H1 (cell line): ENCODE data around the gene NOL9. TPM values are rescaled to one million over a fixed set of nuclear protein-coding genes. Genes with fewer than 3 reads are reported as not detected.
A peak's percentile ranks its signal among the peaks of the same experiment; 100 is the strongest.

Experiments
- CTCF ChIA-PET: fragments of 300-600 bp; sonication (Branson Sonifier 250); formaldehyde crosslinking; loops from one replicate; lab custom pipeline; 2021; ENCODE audit not compliant: partially characterized antibody; lab: Charles Lee
- POLR2A ChIA-PET: fragments of 300-600 bp; sonication (Branson Sonifier 250); formaldehyde crosslinking; loops from one replicate; lab custom pipeline; 2021; ENCODE audit warnings: inconsistent platforms; ENCODE audit not compliant: partially characterized antibody; lab: Charles Lee
- DNase-seq, 2 experiments: peaks; one replicate each; pipeline versions ENCODE4 v3.0.0 to v3.0.0-alpha.2; 2010 to 2022; ENCODE audit warnings: low spot score in 2 of 2, low read depth in 1 of 2, mixed read lengths in 1 of 2
- FAIRE-seq: peaks from 2 replicates; lab custom pipeline; 2011; peaks lifted over from hg19 to GRCh38; lab: Jason Lieb, UNC
- H2AFZ ChIP-seq: 2 replicates; pipeline ENCODE4 v1.8.1; 2012; ENCODE audit warnings: low read length, inconsistent platforms
- H2AK5ac ChIP-seq: 2 replicates; pipeline ENCODE4 v1.6.1; 2013; ENCODE audit warnings: low read depth, low read length
- H2BK120ac ChIP-seq: replicated peaks from 2 replicates; pipeline ENCODE3; 2013; ENCODE audit warnings: low read depth, low read length, inconsistent platforms
- H2BK12ac ChIP-seq: 2 replicates; pipeline ENCODE4 v1.6.1; 2013; ENCODE audit warnings: low read depth, low read length
- H2BK15ac ChIP-seq: 2 replicates; pipeline ENCODE4 v1.6.1; 2013; ENCODE audit warnings: low read length
- H2BK20ac ChIP-seq: 2 replicates; pipeline ENCODE4 v1.6.1; 2013; ENCODE audit warnings: low read length
- H2BK5ac ChIP-seq: 2 replicates; pipeline ENCODE4 v1.6.1; 2013; ENCODE audit warnings: low read depth, low read length
- H3K14ac ChIP-seq: 2 replicates; pipeline ENCODE4 v1.6.1; 2013; ENCODE audit warnings: inconsistent platforms; ENCODE audit not compliant: insufficient read length
- H3K18ac ChIP-seq: 2 replicates; pipeline ENCODE4 v1.6.1; 2013; ENCODE audit warnings: low read length; ENCODE audit errors: extremely low read depth
- H3K23ac ChIP-seq: 2 replicates; pipeline ENCODE4 v1.6.1; 2013; ENCODE audit warnings: inconsistent platforms; ENCODE audit not compliant: insufficient read length
- H3K23me2 ChIP-seq: 2 replicates; pipeline ENCODE4 v1.6.1; 2013; ENCODE audit warnings: low read depth, low read length
- H3K27ac ChIP-seq: 2 replicates; pipeline ENCODE4 v1.6.1; 2011; ENCODE audit warnings: low read depth, low read length, inconsistent platforms
- H3K27me3 ChIP-seq, 4 experiments: replicated peaks in 1 of 4; 1 replicate in 1 of 4; 2 replicates in 3 of 4; pipeline versions ENCODE4 v1.6.1 to v1.8.1; 2011 to 2013; ENCODE audit warnings: low read length in 3 of 4, mild to moderate bottlenecking in 3 of 4, inconsistent platforms in 2 of 4, mixed read lengths in 2 of 4, moderate library complexity in 1 of 4; ENCODE audit not compliant: control insufficient read depth in 3 of 4, insufficient read depth in 3 of 4; ENCODE audit errors: extremely low read depth in 1 of 4
- H3K36me3 ChIP-seq, 4 experiments: 2 replicates each; pipeline versions ENCODE4 v1.6.1 to v1.8.1; 2011 to 2013; ENCODE audit warnings: mild to moderate bottlenecking in 4 of 4, low read length in 3 of 4, moderate library complexity in 2 of 4, control low read depth in 1 of 4, inconsistent platforms in 1 of 4; ENCODE audit not compliant: insufficient read depth in 4 of 4, control insufficient read depth in 2 of 4
- H3K4ac ChIP-seq: replicated peaks from 2 replicates; pipeline ENCODE3; 2013; ENCODE audit warnings: low read length, low read depth, mixed read lengths, inconsistent platforms; ENCODE audit not compliant: insufficient read length
- H3K4me1 ChIP-seq, 4 experiments: replicated peaks in 1 of 4; 1 replicate in 1 of 4; 2 replicates in 3 of 4; pipeline versions ENCODE4 v1.6.1 to v1.8.1; 2011 to 2013; ENCODE audit warnings: low read length in 3 of 4, inconsistent platforms in 2 of 4, mixed read lengths in 1 of 4; ENCODE audit not compliant: insufficient read depth in 4 of 4, control insufficient read depth in 3 of 4
- H3K4me2 ChIP-seq, 2 experiments: 2 replicates each; pipeline versions ENCODE4 v1.6.1 to v1.8.1; 2011 to 2013; ENCODE audit warnings: low read depth in 2 of 2, low read length in 2 of 2, control low read depth in 1 of 2, inconsistent platforms in 1 of 2, mild to moderate bottlenecking in 1 of 2; ENCODE audit not compliant: insufficient read depth in 1 of 2
- H3K4me3 ChIP-seq, 4 experiments: fragments of 200-600, 300-600 bp in 1 of 4; sonication (generic), shearing (Covaris generic), sonication (Bioruptor Twin) in 1 of 4; 2 replicates each; pipeline versions ENCODE4 v1.5.1 to v1.8.1; 2011 to 2016; ENCODE audit warnings: low read length in 4 of 4, low read depth in 3 of 4, control low read depth in 2 of 4, inconsistent platforms in 2 of 4, mild to moderate bottlenecking in 2 of 4, mixed read lengths in 1 of 4, moderate library complexity in 1 of 4; ENCODE audit not compliant: insufficient read depth in 2 of 4; ENCODE audit errors: extremely low read depth in 1 of 4
- H3K56ac ChIP-seq: replicated peaks from 2 replicates; pipeline ENCODE3; 2013; ENCODE audit warnings: low read depth, mild to moderate bottlenecking, mixed read lengths, low read length, inconsistent platforms; ENCODE audit not compliant: insufficient read length
- H3K79me1 ChIP-seq: 2 replicates; pipeline ENCODE4 v1.6.1; 2013; ENCODE audit warnings: low read depth, low read length, control low read depth
- H3K79me2 ChIP-seq, 2 experiments: 2 replicates each; pipeline versions ENCODE4 v1.6.1 to v1.8.1; 2012 to 2013; ENCODE audit warnings: low read length in 2 of 2, mild to moderate bottlenecking in 2 of 2, inconsistent platforms in 1 of 2; ENCODE audit not compliant: insufficient read depth in 2 of 2, control insufficient read depth in 1 of 2
- H3K9ac ChIP-seq, 4 experiments: replicated peaks in 1 of 4; 1 replicate in 1 of 4; 2 replicates in 3 of 4; pipeline versions ENCODE4 v1.6.1 to v1.8.1; 2011 to 2013; ENCODE audit warnings: low read depth in 3 of 4, low read length in 3 of 4, control low read depth in 2 of 4, mild to moderate bottlenecking in 2 of 4, moderate library complexity in 2 of 4, inconsistent platforms in 1 of 4; ENCODE audit errors: extremely low read depth in 1 of 4
- H3K9me3 ChIP-seq, 2 experiments: 2 replicates each; pipeline versions ENCODE4 v1.6.1 to v1.8.1; 2012 to 2013; ENCODE audit warnings: mild to moderate bottlenecking in 2 of 2, moderate library complexity in 2 of 2, control low read depth in 1 of 2, inconsistent platforms in 1 of 2, low read depth in 1 of 2, low read length in 1 of 2, mixed read lengths in 1 of 2; ENCODE audit not compliant: insufficient read depth in 2 of 2
- H4K20me1 ChIP-seq, 2 experiments: replicated peaks in 1 of 2; 2 replicates each; pipeline versions ENCODE3 to v1.8.1; 2011 to 2013; ENCODE audit warnings: inconsistent platforms in 2 of 2, low read length in 2 of 2, mild to moderate bottlenecking in 1 of 2; ENCODE audit not compliant: insufficient read depth in 2 of 2, control insufficient read depth in 1 of 2
- H4K5ac ChIP-seq: 2 replicates; pipeline ENCODE4 v1.6.1; 2013; ENCODE audit warnings: low read length, low read depth, mixed read lengths, inconsistent platforms; ENCODE audit not compliant: insufficient read length
- H4K8ac ChIP-seq: 2 replicates; pipeline ENCODE4 v1.8.0; 2013; ENCODE audit warnings: mild to moderate bottlenecking, moderate library complexity, low read length, inconsistent platforms; ENCODE audit not compliant: insufficient read depth; ENCODE audit errors: extremely low read depth
- H4K91ac ChIP-seq: replicated peaks from 2 replicates; pipeline ENCODE3; 2013; ENCODE audit warnings: low read length, mixed read lengths, inconsistent platforms; ENCODE audit not compliant: insufficient read length
- ASH2L ChIP-seq: fragments of 200-600, 300-600 bp; sonication (generic); IDR thresholded peaks from one replicate; pipeline ENCODE4 v1.7.1; 2017; ENCODE audit warnings: low read length
- FOSL1 ChIP-seq: IDR thresholded peaks from 2 replicates; pipeline ENCODE4 v1.6.1; 2011; ENCODE audit warnings: mild to moderate bottlenecking, low read depth, low read length, moderate library complexity; ENCODE audit not compliant: insufficient read depth
- GABPA ChIP-seq: IDR thresholded peaks from 2 replicates; pipeline ENCODE4 v1.6.1; 2011; ENCODE audit warnings: mild to moderate bottlenecking, low read length, moderate library complexity, borderline replicate concordance; ENCODE audit not compliant: insufficient read depth
- HDAC2 ChIP-seq, 2 experiments: fragments of 300-600 bp in 1 of 2; sonication (generic) in 1 of 2; IDR thresholded peaks; 2 replicates each; pipeline ENCODE4 v1.6.1; 2011 to 2012; ENCODE audit warnings: low read depth in 2 of 2, low read length in 2 of 2, mild to moderate bottlenecking in 2 of 2, moderate library complexity in 2 of 2, borderline replicate concordance in 1 of 2, inconsistent platforms in 1 of 2
- MAFK ChIP-seq: IDR thresholded peaks from 2 replicates; pipeline ENCODE4 v1.6.1; 2012; ENCODE audit warnings: low read depth, mild to moderate bottlenecking, improper control_type of control experiment, low read length
- POLR2A ChIP-seq, 2 experiments: IDR thresholded peaks; 1 replicate in 1 of 2; 2 replicates in 1 of 2; pipeline ENCODE4 v1.6.1; 2011; ENCODE audit warnings: low read depth in 2 of 2, low read length in 2 of 2, mild to moderate bottlenecking in 2 of 2; ENCODE audit errors: control extremely low read depth in 1 of 2
- POLR2AphosphoS5 ChIP-seq: IDR thresholded peaks from 2 replicates; pipeline ENCODE4 v1.6.1; 2011; ENCODE audit warnings: low read depth, low read length
- RBBP5 ChIP-seq: IDR thresholded peaks from 2 replicates; pipeline ENCODE4 v1.7.1; 2012; ENCODE audit warnings: low read depth, mild to moderate bottlenecking, inconsistent platforms, low read length, moderate library complexity, borderline replicate concordance
- RFX5 ChIP-seq: IDR thresholded peaks from 2 replicates; pipeline ENCODE4 v1.6.1; 2011; ENCODE audit warnings: low read depth, low read length, improper control_type of control experiment, borderline replicate concordance
- WGBS, 2 experiments: shearing (Covaris generic) in 1 of 2; methylation state at CpG; one replicate each; pipeline versions ENCODE4 v1.1.6 to v1.1.7; 2013 to 2015; ENCODE audit warnings: low lambda C conversion rate in 2 of 2, mixed read lengths in 2 of 2, inconsistent platforms in 1 of 2, low coverage in 1 of 2, missing lambda C conversion rate in 1 of 2; ENCODE audit not compliant: insufficient replicate concordance in 2 of 2, insufficient coverage in 1 of 2, insufficient read length in 1 of 2; ENCODE audit errors: extremely low coverage in 1 of 2, missing lambda C conversion rate in 1 of 2; 5-methylcytosine and 5-hydroxymethylcytosine counted together
- polyA plus RNA-seq, 7 experiments: library from polyadenylated mRNA; depleted of rRNA in 3 of 7; stranded (reverse) in 5 of 7; unstranded in 2 of 7; fragments of >200 nt in 5 of 7; fragments of 200-250 nt in 2 of 7; gene quantifications; 1 replicate in 5 of 7; 2 replicates in 1 of 7; 4 replicates in 1 of 7; pipeline versions ENCODE4 v1.2.1 to v1.2.3, GENCODE V29; 2011 to 2013; ENCODE audit warnings: missing spikeins in 2 of 7, mixed read lengths in 2 of 7
- total RNA-seq: library from RNA; stranded (reverse); fragmentation: NEBNext Ultra II Directional; extraction: Animal tissue kit (Norgen Biotek cat#: 25700); gene quantifications from 2 replicates; pipeline ENCODE4 v1.2.1, GENCODE V29; 2021
- TF ChIP-seq, protein P1 (sequence below), 3 experiments: IDR thresholded peaks; 1 replicate in 2 of 3; 2 replicates in 1 of 3; pipeline versions ENCODE4 v1.5.1 to v1.6.1; 2011; ENCODE audit warnings: low read length in 3 of 3, mild to moderate bottlenecking in 3 of 3, inconsistent platforms in 2 of 3, low read depth in 1 of 3, moderate library complexity in 1 of 3; ENCODE audit not compliant: insufficient read depth in 1 of 3; ENCODE audit errors: control extremely low read depth in 1 of 3

Gene NOL9
- total and polyA plus RNA-seq, 2 of the 8 experiments (the other 6 are each of a cell fraction or from before 2014, with no cell fraction given) = 17.1 to 38.1 TPM

- Histone ChIP-seq H3K18ac (peak overlapping the region; percentile 90; the same call in 1 of the 2 replicates), H4K8ac (no peak overlapping the region), H3K23ac (no peak overlapping the region), H3K27ac (no peak overlapping the region), H4K20me1 (peaks cover 2 to 3% of the 10 kb centered on the region in 2 experiments), H3K4ac (peak overlapping the region; percentile 51), H3K79me2 (no peaks in the 10 kb centered on the region), H2BK20ac (no peak overlapping the region), H3K9ac (no peak overlapping the region), H2BK120ac (peak overlapping the region; percentile 82), H3K4me2 (peak overlapping the region; percentile 80 to 92), H3K4me3 (peak overlapping the region; percentile 45 to 80 (median 68)), H3K14ac (no peak overlapping the region), H3K79me1 (no peaks in the 10 kb centered on the region; the same call in 1 of the 2 replicates), H2BK15ac (no peak overlapping the region; the same call in 1 of the 2 replicates), H4K91ac (peak overlapping the region; percentile 88), H3K4me1 (peaks cover 0 to 23% (median 13%) of the 10 kb centered on the region in 4 experiments; a peak in 6 of 7 replicates), H2AFZ (no peak overlapping the region), H3K36me3 (no peaks in the 10 kb centered on the region), H3K56ac (peak overlapping the region; percentile 87), H2BK5ac (0 out of 2 replicates have a peak overlapping the region, but pooled peaks have one; percentile 60), H2BK12ac (no peak overlapping the region), H3K23me2 (peaks cover 13% of the 10 kb centered on the region; the same call in 1 of the 2 replicates), H4K5ac (peak overlapping the region; percentile 75), H3K27me3 (no peaks in the 10 kb centered on the region; a peak in 2 of 7 replicates), H2AK5ac (no peak overlapping the region; the same call in 1 of the 2 replicates), H3K9me3 (no peaks in the 10 kb centered on the region)
- WGBS, 2 experiments = 22% methylated on average over 12 of the region's 21 CpGs; no CpG with 5 or more reads in 1 of the 2 experiments
- DNase-seq (peak in 1 of 2 experiments; percentile 93), FAIRE-seq (no peak)
- POLR2A ChIA-PET = interaction anchor here (0.7 to 1.3 kb wide), 3 partner anchors 37 to 244 kb away, joined by 3 read pairs; no protein-coding TSS in a partner anchor
- CTCF ChIA-PET = interaction anchor here (0.6 to 12.0 kb wide), 18 partner anchors 9 to 147 kb away, joined by 3 to 168 read pairs (median 7); partner anchors contain the start of gene NOL9
- TF ChIP-seq RBBP5 (no peak), HDAC2 (IDR thresholded peaks at IDR 0.05; ENCODE audit: borderline replicate concordance in 1 of 2, low read depth in 2 of 2, low read length in 2 of 2) (no peak), MAFK (no peak), GABPA (peak; percentile 54; the same call in 1 of the 2 replicates), FOSL1 (no peak), POLR2AphosphoS5 (no peak), RFX5 (no peak), POLR2A (IDR thresholded peaks at IDR 0.05; ENCODE audit: control extremely low read depth in 1 of 2, low read depth in 2 of 2, low read length in 2 of 2) (no peak), ASH2L (no peak)
- TF ChIP-seq, protein P1, sequence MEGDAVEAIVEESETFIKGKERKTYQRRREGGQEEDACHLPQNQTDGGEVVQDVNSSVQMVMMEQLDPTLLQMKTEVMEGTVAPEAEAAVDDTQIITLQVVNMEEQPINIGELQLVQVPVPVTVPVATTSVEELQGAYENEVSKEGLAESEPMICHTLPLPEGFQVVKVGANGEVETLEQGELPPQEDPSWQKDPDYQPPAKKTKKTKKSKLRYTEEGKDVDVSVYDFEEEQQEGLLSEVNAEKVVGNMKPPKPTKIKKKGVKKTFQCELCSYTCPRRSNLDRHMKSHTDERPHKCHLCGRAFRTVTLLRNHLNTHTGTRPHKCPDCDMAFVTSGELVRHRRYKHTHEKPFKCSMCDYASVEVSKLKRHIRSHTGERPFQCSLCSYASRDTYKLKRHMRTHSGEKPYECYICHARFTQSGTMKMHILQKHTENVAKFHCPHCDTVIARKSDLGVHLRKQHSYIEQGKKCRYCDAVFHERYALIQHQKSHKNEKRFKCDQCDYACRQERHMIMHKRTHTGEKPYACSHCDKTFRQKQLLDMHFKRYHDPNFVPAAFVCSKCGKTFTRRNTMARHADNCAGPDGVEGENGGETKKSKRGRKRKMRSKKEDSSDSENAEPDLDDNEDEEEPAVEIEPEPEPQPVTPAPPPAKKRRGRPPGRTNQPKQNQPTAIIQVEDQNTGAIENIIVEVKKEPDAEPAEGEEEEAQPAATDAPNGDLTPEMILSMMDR (IDR thresholded peaks at IDR 0.05; ENCODE audit: control extremely low read depth in 1 of 3, insufficient read depth in 1 of 3, low read depth in 1 of 3, low read length in 3 of 3) = peak in 2 of 3 experiments; percentile 84 to 90; a peak in 3 of 4 replicates
These were observed 64.5 kb downstream of the NOL9 start for GRCh38 chr1:6489799-6490180.
